Activated T-cell treated with anti-CD3 and anti-CD28 coated beads, Interleukin-2, amount 50 U/mL, for 24 hours (primary cell): ENCODE data around the gene SLC15A3.
"Not testable (repeated sequence)": the region's sequence is repeated elsewhere in the genome, so short reads cannot be mapped to it uniquely, and the experiment has no call there.

Experiments
- DNase-seq: peaks from one replicate; pipeline ENCODE4 v3.0.0-alpha.2; 2020
- H3K27ac Mint-ChIP-seq: 2 replicates; pipeline ENCODE4 v1.8.0; 2020; ENCODE audit warnings: mild to moderate bottlenecking, mixed read lengths
- H3K27me3 Mint-ChIP-seq: 2 replicates; pipeline ENCODE4 v1.8.0; 2020; ENCODE audit warnings: mixed read lengths
- H3K36me3 Mint-ChIP-seq: 2 replicates; pipeline ENCODE4 v1.8.0; 2020; ENCODE audit warnings: low read depth, mixed read lengths
- H3K4me1 Mint-ChIP-seq: 2 replicates; pipeline ENCODE4 v1.8.0; 2020; ENCODE audit warnings: low read depth, mixed read lengths
- H3K4me3 Mint-ChIP-seq: 2 replicates; pipeline ENCODE4 v1.8.0; 2020; ENCODE audit warnings: mild to moderate bottlenecking, moderate library complexity, mixed read lengths
- H3K9me3 Mint-ChIP-seq: 2 replicates; pipeline ENCODE4 v1.8.0; 2020; ENCODE audit warnings: mixed read lengths

SLC15A3 gene

GRCh38 chr11:60984636-60985035 lies 32.7 kb upstream of the SLC15A3 start:
- Mint-ChIP-seq H3K4me1 (peaks cover 96% of the 10 kb centered on the region), H3K27me3 (no peaks in the 10 kb centered on the region), H3K27ac (peak overlapping the region; percentile 97), H3K9me3 (no peaks in the 10 kb centered on the region), H3K36me3 (peaks cover 93% of the 10 kb centered on the region), H3K4me3 (peak overlapping the region; percentile 88)
- DNase-seq, result peak; percentile 36

- H3K9me3 Mint-ChIP-seq, result no peaks in the 10 kb centered on the region
- no peaks in the 10 kb centered on the region for H3K27me3 Mint-ChIP-seq
- peak overlapping the region; percentile 97 for H3K27ac Mint-ChIP-seq
- H3K4me3 Mint-ChIP-seq, result peak overlapping the region; percentile 88
- peak; percentile 48 for DNase-seq
- peaks cover 96% of the 10 kb centered on the region for H3K4me1 Mint-ChIP-seq
- H3K36me3 Mint-ChIP-seq, result peaks cover 93% of the 10 kb centered on the region
Observed at GRCh38 chr11:60984149-60984548, 32.2 kb upstream of the SLC15A3 start.

- Mint-ChIP-seq H3K4me3 (peak overlapping the region; percentile 88), H3K4me1 (peaks cover 96% of the 10 kb centered on the region), H3K27me3 (no peaks in the 10 kb centered on the region), H3K27ac (peak overlapping the region; percentile 97), H3K36me3 (peaks cover 93% of the 10 kb centered on the region), H3K9me3 (no peaks in the 10 kb centered on the region)
- peak; percentile 60 for DNase-seq
Observed at GRCh38 chr11:60982184-60982583, 30.2 kb upstream of the SLC15A3 start.

GRCh38 chr11:60981515-60981914 lies 29.5 kb upstream of the SLC15A3 start:
- Mint-ChIP-seq H3K27me3 (no peaks in the 10 kb centered on the region), H3K4me3 (peak overlapping the region; percentile 88), H3K4me1 (peaks cover 95% of the 10 kb centered on the region), H3K36me3 (peaks cover 93% of the 10 kb centered on the region), H3K27ac (peak overlapping the region; percentile 97), H3K9me3 (no peaks in the 10 kb centered on the region)
- DNase-seq, result peak; percentile 49

- Mint-ChIP-seq H3K27ac (peak overlapping the region; percentile 97), H3K4me3 (peak overlapping the region; percentile 88)
- peak; percentile 84 for DNase-seq
Observed at GRCh38 chr11:60978546-60979380, 26.8 kb upstream of the SLC15A3 start.

GRCh38 chr11:60977836-60978235 lies 25.9 kb upstream of the SLC15A3 start:
- DNase-seq, result no peak
- Mint-ChIP-seq H3K4me3 (peak overlapping the region; percentile 88), H3K4me1 (peaks cover 79% of the 10 kb centered on the region), H3K27ac (peak overlapping the region; percentile 97), H3K27me3 (no peaks in the 10 kb centered on the region), H3K36me3 (peaks cover 95% of the 10 kb centered on the region), H3K9me3 (no peaks in the 10 kb centered on the region)

More at GRCh38 chr11:60978546-60979380, 26.8 kb upstream of the SLC15A3 start:
- Mint-ChIP-seq H3K36me3 (peaks cover 95% of the 10 kb centered on the region), H3K4me1 (peaks cover 88% of the 10 kb centered on the region), H3K9me3 (no peaks in the 10 kb centered on the region), H3K27me3 (no peaks in the 10 kb centered on the region)

GRCh38 chr11:60977224-60977623 lies 25.2 kb upstream of the SLC15A3 start:
- no peak for DNase-seq
- Mint-ChIP-seq H3K36me3 (peaks cover 95% of the 10 kb centered on the region), H3K9me3 (no peaks in the 10 kb centered on the region), H3K27me3 (no peaks in the 10 kb centered on the region), H3K4me1 (peaks cover 73% of the 10 kb centered on the region), H3K27ac (peak overlapping the region; percentile 97), H3K4me3 (peak overlapping the region; percentile 88)

GRCh38 chr11:60974726-60975125 lies 22.8 kb upstream of the SLC15A3 start:
- H3K36me3 Mint-ChIP-seq, result peaks cover 81% of the 10 kb centered on the region

GRCh38 chr11:60974316-60974715 lies 22.3 kb upstream of the SLC15A3 start:
- DNase-seq, result peak; percentile 68
- not testable (repeated sequence) for H3K27me3 Mint-ChIP-seq, H3K9me3 Mint-ChIP-seq
- Mint-ChIP-seq H3K4me1 (peaks cover 62% of the 10 kb centered on the region), H3K4me3 (peak overlapping the region; percentile 88), H3K36me3 (peaks cover 77% of the 10 kb centered on the region), H3K27ac (peak overlapping the region; percentile 98)

More at GRCh38 chr11:60974726-60975125, 22.8 kb upstream of the SLC15A3 start:
- Mint-ChIP-seq H3K27ac (peak overlapping the region; percentile 98), H3K4me1 (peaks cover 66% of the 10 kb centered on the region), H3K27me3 (no peaks in the 10 kb centered on the region), H3K9me3 (no peaks in the 10 kb centered on the region), H3K4me3 (peak overlapping the region; percentile 88)
- peak; percentile 64 for DNase-seq

- Mint-ChIP-seq H3K4me3 (peak overlapping the region; percentile 88), H3K36me3 (peaks cover 71% of the 10 kb centered on the region), H3K4me1 (peaks cover 56% of the 10 kb centered on the region), H3K27ac (peak overlapping the region; percentile 98), H3K9me3 (no peaks in the 10 kb centered on the region), H3K27me3 (no peaks in the 10 kb centered on the region)
- peak; percentile 69 for DNase-seq
Observed at GRCh38 chr11:60973699-60974098, 21.7 kb upstream of the SLC15A3 start.

GRCh38 chr11:60972182-60973030 lies 20.4 kb upstream of the SLC15A3 start:
- H3K36me3 Mint-ChIP-seq, result peaks cover 58% of the 10 kb centered on the region
- peak overlapping the region; percentile 88 for H3K4me3 Mint-ChIP-seq
- peaks cover 43% of the 10 kb centered on the region for H3K4me1 Mint-ChIP-seq
- H3K27me3 Mint-ChIP-seq, result no peaks in the 10 kb centered on the region
- H3K27ac Mint-ChIP-seq, result peak overlapping the region; percentile 98
- peak; percentile 72 for DNase-seq
- H3K9me3 Mint-ChIP-seq, result peaks cover 4% of the 10 kb centered on the region

- Mint-ChIP-seq H3K9me3 (peaks cover 4% of the 10 kb centered on the region), H3K36me3 (peaks cover 49% of the 10 kb centered on the region), H3K4me1 (peaks cover 35% of the 10 kb centered on the region)
Observed at GRCh38 chr11:60971520-60971919, 19.5 kb upstream of the SLC15A3 start, which contains the start of gene CD6. TSS of gene CD6 (plus strand) at chr11:60971680. CDS start at chr11:60971866, 186 bp downstream.

GRCh38 chr11:60970890-60971289 lies 18.9 kb upstream of the SLC15A3 start:
- H3K4me1 Mint-ChIP-seq, result peaks cover 29% of the 10 kb centered on the region
- H3K4me3 Mint-ChIP-seq, result peak overlapping the region; percentile 88
- H3K27ac Mint-ChIP-seq, result peak overlapping the region; percentile 98
- peaks cover 43% of the 10 kb centered on the region for H3K36me3 Mint-ChIP-seq
- H3K9me3 Mint-ChIP-seq, result peaks cover 4% of the 10 kb centered on the region
- peak; percentile 58 for DNase-seq
- H3K27me3 Mint-ChIP-seq, result no peaks in the 10 kb centered on the region

More at GRCh38 chr11:60971520-60971919, 19.5 kb upstream of the SLC15A3 start, which contains the start of gene CD6:
- DNase-seq, result peak; percentile 81
- Mint-ChIP-seq H3K27me3 (no peaks in the 10 kb centered on the region), H3K27ac (peak within 1 kb of the TSS; percentile 98), H3K4me3 (peak within 1 kb of the TSS; percentile 88)

- H3K27me3 Mint-ChIP-seq, result no peaks in the 10 kb centered on the region
- peaks cover 26% of the 10 kb centered on the region for H3K4me1 Mint-ChIP-seq
- DNase-seq, result peak; percentile 89
- peaks cover 4% of the 10 kb centered on the region for H3K9me3 Mint-ChIP-seq
- peak overlapping the region; percentile 98 for H3K27ac Mint-ChIP-seq
- peak overlapping the region; percentile 88 for H3K4me3 Mint-ChIP-seq
- H3K36me3 Mint-ChIP-seq, result peaks cover 39% of the 10 kb centered on the region
Observed at GRCh38 chr11:60970369-60970774, 18.4 kb upstream of the SLC15A3 start.
